Kidney capillary endothelial cell (primary cell): Measurements from ENCODE around the gene PTPN2.
"Not testable (repeated sequence)": the region's sequence is repeated elsewhere in the genome, so short reads cannot be mapped to it uniquely, and the experiment has no call there.

Experiments used
- DNase-seq: peaks from one replicate; pipeline ENCODE4 v3.0.0-alpha.2; 2018; ENCODE audit warnings: low spot score

PTPN2 gene

GRCh38 chr18:12883684-12884405 is at the start of gene PTPN2:
Gene PTPN2, minus strand, starts transcription at chr18:12884237. Its CDS starts 96 bp downstream, at chr18:12884141.
- DNase-seq: peak; percentile 81

GRCh38 chr18:12933327-12933726 is 49.3 kb upstream of the PTPN2 start:
- DNase-seq: no peak

GRCh38 chr18:12930908-12931307 is 46.9 kb upstream of the PTPN2 start:
- no peak for DNase-seq

GRCh38 chr18:12930376-12930775 is 46.3 kb upstream of the PTPN2 start:
- DNase-seq: no peak

- DNase-seq: no peak
Observed at GRCh38 chr18:12929477-12930083, 45.5 kb upstream of the PTPN2 start.

- DNase-seq: no peak
Observed at GRCh38 chr18:12928641-12929040, 44.6 kb upstream of the PTPN2 start.

GRCh38 chr18:12928206-12928605 is 44.2 kb upstream of the PTPN2 start:
- no peak for DNase-seq

GRCh38 chr18:12924616-12925015 is 40.6 kb upstream of the PTPN2 start:
- DNase-seq: no peak

- no peak for DNase-seq
Observed at GRCh38 chr18:12922266-12922665, 38.2 kb upstream of the PTPN2 start.

GRCh38 chr18:12921178-12921577 is 37.1 kb upstream of the PTPN2 start:
- DNase-seq: no peak

- DNase-seq: no peak
Observed at GRCh38 chr18:12911929-12912703, 28.1 kb upstream of the PTPN2 start.

GRCh38 chr18:12911025-12911928 is 27.2 kb upstream of the PTPN2 start:
- peak; percentile 10 for DNase-seq

- DNase-seq: no peak
Observed at GRCh38 chr18:12908706-12909105, 24.7 kb upstream of the PTPN2 start.

- DNase-seq: no peak
Observed at GRCh38 chr18:12907258-12907925, 23.4 kb upstream of the PTPN2 start.

GRCh38 chr18:12906773-12907172 is 22.7 kb upstream of the PTPN2 start:
- DNase-seq: no peak

- no peak for DNase-seq
Observed at GRCh38 chr18:12906119-12906518, 22.1 kb upstream of the PTPN2 start.

GRCh38 chr18:12904012-12904516 is 20.0 kb upstream of the PTPN2 start:
- peak; percentile 18 for DNase-seq

GRCh38 chr18:12901208-12901607 is 17.2 kb upstream of the PTPN2 start:
- DNase-seq: not testable (repeated sequence)

- peak; percentile 16 for DNase-seq
Observed at GRCh38 chr18:12896784-12897333, 12.8 kb upstream of the PTPN2 start.

- no peak for DNase-seq
Observed at GRCh38 chr18:12895626-12896025, 11.6 kb upstream of the PTPN2 start.

- DNase-seq: no peak
Observed at GRCh38 chr18:12895014-12895413, 11.0 kb upstream of the PTPN2 start.
